ENCODE results near the gene GDI1. TPM values are rescaled to one million over a fixed set of nuclear protein-coding genes. Genes with fewer than 3 reads are reported as not detected.

GDI1 gene
- total and polyA plus RNA-seq, 2 of the 8 experiments (the other 6 are each of a cell fraction or from before 2014, with no cell fraction given): 83.1 to 136 TPM

GRCh38 chrX:154485150-154486051 lies 48.4 kb downstream of the GDI1 start (continued):
- TF ChIP-seq ATF3 (IDR thresholded peaks at IDR 0.05; ENCODE audit: insufficient read depth, low read depth, low read length) (no peak), BRCA1 (IDR thresholded peaks at IDR 0.05; ENCODE audit: low read depth, low read length) (no peak), SIX5 (IDR thresholded peaks at IDR 0.05; ENCODE audit: low read depth, low read length) (no peak), KDM5A (IDR thresholded peaks at IDR 0.05; ENCODE audit: low read length) (no peak), TBP (IDR thresholded peaks at IDR 0.05; ENCODE audit: low read depth, low read length) (no peak), PHF8 (conservative IDR thresholded peaks at IDR 0.05; ENCODE audit: low read depth, low read length) (no peak)

Measured in H1 (cell line).